HG02870 (cell line): ENCODE data around the gene EFNB2.

Experiments used
- ATAC-seq: cut with Tn5 transposase; IDR thresholded peaks from one replicate; pipeline ENCODE4 v1.9.1; 2021; ENCODE audit warnings: mild to moderate bottlenecking, moderate library complexity; ENCODE audit not compliant: unreplicated experiment

EFNB2 gene

GRCh38 chr13:106455777-106456176 lies 79.7 kb downstream of the EFNB2 start:
- no peak for ATAC-seq

GRCh38 chr13:106455190-106455589 lies 80.3 kb downstream of the EFNB2 start:
- no peak for ATAC-seq

GRCh38 chr13:106453101-106453500 lies 82.4 kb downstream of the EFNB2 start:
- ATAC-seq = no peak

- no peak for ATAC-seq
These were observed 84.5 kb downstream of the EFNB2 start for GRCh38 chr13:106450991-106451390.

GRCh38 chr13:106449096-106449495 lies 86.4 kb downstream of the EFNB2 start:
- no peak for ATAC-seq

GRCh38 chr13:106445996-106446395 lies 89.5 kb downstream of the EFNB2 start:
- ATAC-seq = no peak

- ATAC-seq = no peak
These were observed 91.7 kb downstream of the EFNB2 start for GRCh38 chr13:106443607-106444322.

- no peak for ATAC-seq
These were observed 94.6 kb downstream of the EFNB2 start for GRCh38 chr13:106440866-106441265.
